ENCODE results near the gene PIP4K2A.

PIP4K2A gene

DNA sequence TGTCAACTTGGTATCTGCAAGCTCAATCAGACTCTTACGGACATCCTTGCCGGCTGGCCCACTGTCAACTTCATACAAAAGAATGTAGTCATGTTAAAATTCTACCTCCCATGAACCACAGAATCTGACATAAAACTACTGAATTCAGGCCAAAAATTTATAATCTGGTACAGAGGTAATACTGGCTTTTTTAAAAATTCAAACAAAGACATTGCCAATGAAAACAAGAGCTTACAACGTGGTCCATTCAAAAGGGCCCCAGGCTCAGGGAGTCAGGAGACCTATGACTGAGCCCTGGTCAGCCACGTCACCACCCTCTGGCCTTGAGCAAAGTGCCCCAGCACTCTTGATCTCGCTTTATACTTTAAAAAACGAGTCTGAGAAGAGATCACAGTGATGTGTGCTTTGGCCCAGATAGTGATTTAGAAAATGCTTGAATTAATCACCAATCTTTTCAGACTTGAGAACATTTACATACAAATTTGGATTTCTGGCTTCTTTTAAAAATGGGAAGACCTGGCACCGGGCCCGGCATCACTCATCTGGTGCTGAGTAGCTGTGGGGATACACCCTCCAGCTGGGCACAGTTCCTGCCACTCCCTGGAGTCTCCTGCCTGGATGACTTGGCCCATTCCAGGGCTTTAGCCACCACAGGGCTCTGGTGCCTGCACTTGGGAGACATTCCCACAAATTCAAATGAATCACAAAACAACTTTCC, 94.1 kb downstream of the PIP4K2A start:
- DNase-seq (ENCODE audit: low spot score), result no peak

DNA sequence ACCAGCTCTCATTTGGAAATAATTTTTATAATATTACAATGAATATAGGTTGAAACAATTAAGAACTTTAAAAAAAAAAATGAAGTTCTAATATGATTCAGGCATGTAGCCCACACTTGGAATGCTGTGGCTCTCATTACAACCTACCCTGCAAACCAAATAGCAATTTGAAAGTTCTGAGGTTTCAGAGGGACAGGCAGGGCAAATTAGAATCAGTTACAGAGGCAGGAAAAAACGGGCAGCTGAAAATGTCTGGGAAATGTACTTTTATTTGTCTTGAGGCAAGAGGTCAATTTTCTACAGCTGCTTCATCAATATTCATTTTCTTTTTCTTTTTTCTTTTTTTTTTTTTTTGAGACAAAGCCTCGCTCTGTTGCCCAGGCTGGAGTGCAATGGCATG, 95.3 kb downstream of the PIP4K2A start:
- DNase-seq (ENCODE audit: low spot score), result no peak

DNA sequence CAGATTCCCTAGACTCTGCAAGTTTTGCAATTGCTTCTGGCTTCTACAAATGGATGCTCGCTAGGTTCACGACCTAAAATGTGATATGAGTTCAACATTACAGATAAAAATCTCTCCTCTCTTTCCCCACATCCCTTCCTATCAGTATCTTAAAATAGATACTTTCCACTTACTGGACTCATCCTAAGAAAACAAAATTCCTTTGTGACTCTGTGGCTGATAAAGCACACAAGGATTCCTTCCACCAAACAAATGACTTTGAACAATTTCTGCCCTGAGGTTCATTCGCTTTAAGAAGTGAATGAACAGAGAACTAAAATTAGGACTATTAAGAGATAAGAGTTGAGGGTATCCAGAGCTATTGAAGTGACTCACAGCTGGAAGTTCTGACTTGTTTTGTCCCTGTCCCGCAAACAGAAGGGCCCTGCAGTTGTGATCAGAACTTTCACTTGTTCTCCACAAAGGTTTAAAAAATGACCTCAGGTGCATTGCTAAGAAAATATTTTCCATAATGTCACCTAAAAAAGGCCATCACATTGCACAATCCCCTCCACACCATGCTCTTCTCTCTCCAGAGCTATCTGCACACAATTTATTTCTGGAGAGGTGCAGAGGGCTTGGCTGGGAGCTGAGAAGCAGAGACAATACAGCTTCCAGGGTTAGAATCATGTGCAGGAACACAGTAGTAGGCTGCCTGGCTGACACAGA, 96.1 kb downstream of the PIP4K2A start:
- no peak for DNase-seq (ENCODE audit: low spot score)

- DNase-seq (ENCODE audit: low spot score), result no peak
Measured at GRCh38 chr10:22617516-22617915, 96.9 kb downstream of the PIP4K2A start.

GRCh38 chr10:22617051-22617450, 97.3 kb downstream of the PIP4K2A start:
- no peak for DNase-seq (ENCODE audit: low spot score)

GRCh38 chr10:22615819-22616499, 98.4 kb downstream of the PIP4K2A start:
- peak; percentile 38 for DNase-seq (ENCODE audit: low spot score)

DNA sequence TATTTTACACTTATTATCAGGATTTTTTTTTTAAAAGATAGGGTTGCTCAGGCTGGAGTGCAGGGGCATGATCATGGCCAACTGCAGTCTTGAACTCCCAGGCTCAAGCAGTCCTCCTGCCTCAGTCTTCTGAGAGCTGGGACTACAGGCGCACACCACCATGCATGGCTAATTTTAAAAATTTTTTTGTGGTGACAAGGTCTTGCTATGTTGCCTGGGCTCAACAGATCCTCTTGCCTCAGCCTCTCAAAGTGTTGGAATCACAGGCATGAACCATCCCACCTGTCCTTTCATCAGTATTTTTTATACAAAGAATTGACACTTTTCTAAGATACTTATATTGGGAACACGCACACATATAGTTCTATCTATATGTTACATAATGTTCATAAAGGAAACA, 99.3 kb downstream of the PIP4K2A start:
- no peak for DNase-seq (ENCODE audit: low spot score)

DNA sequence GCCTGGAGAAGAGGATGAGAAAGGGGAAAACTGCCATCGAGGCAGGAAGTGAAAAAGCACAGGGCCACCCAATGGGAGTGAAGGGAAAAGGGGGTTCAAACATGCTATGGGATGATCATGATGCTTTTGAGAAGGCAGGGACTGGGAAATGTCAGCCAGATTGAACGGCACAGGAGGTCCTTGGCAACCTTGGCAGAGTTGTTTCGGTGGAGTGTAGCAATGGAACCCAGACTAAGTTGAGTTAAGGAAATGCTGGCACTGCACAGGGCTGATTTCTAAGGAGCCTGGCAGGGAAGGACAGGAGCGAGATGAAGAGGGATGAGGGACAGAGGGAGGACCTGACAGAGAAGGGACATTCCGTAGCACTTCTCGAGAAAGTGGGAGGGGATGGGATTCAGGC, 101.4 kb downstream of the PIP4K2A start:
- no peak for DNase-seq (ENCODE audit: low spot score)

- peak; percentile 35 for DNase-seq (ENCODE audit: low spot score)
Measured at GRCh38 chr10:22612318-22612717, 102.1 kb downstream of the PIP4K2A start.

GRCh38 chr10:22611425-22612115, 102.8 kb downstream of the PIP4K2A start:
- peak; percentile 86 for DNase-seq (ENCODE audit: low spot score)

DNA sequence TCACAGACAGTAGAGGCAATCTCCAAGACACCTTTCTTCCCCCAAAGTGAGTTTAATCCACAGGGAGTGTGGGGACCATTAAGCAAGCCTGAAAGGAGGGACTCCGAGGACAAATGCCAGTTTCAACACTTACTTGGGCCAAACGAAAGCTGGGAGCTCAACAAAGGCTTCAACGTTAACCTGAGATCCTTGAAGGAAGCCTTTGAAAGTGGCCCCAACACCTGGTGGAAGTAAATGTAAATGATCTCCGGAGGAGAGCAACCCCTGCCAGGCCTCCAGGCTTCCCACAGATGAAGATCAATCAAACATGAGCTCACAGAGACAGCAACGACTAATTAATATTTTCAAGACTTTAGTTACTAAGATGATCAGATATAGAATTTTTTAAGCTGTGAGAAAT, 103.8 kb downstream of the PIP4K2A start:
- DNase-seq (ENCODE audit: low spot score), result no peak

DNA sequence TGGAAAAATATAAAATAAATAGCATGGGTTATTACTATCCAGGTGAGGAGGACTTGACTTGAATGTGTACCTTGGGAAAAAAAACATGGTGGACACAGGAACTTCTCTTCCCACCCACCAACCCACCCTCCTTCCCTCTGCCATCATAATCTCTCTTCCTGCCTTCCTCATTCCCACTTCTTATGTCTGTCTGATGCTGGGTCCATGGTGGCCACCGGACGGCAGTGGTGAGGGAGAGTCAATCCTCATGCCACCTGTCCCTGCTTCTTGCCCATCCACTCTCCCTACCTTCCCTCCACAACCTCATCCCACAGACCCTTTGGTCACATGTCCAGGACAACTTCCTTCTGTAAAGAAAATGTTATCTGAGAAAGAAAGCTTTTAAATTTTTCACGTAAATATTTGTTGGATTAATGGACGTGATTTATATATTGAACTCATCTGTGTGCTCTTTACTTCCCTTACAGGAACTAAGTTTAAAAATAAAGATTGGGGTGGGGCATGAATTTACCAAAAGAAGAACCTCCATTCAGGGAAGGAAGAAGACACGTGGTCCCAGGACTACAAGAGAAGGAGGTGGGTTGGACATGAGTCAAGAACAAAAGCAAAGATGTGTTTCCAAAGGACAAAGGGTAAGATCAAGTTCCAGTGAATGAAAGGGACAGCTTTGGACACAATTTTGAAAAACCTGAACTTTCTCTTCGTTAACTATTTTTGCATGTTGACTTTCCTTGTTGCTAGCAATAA, 104.5 kb downstream of the PIP4K2A start:
- no peak for DNase-seq (ENCODE audit: low spot score)

DNA sequence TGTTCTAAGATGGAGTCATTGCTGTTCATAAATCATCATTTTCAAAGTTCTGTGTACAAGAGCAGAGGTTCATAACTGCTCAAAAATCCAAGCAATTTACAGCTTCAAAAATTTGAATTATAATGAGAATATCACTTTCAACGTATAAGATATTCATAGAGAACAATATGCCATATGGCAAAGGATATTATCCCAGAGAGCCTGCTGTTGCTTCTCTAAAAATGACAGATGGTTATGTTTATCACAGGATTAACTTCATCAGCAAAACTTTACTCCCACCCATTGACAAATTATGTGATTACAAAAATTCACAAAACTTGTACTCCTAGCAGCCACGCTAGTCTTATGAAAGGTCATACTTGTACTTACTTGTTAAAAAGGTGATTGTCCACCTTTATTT, 105.1 kb downstream of the PIP4K2A start:
- DNase-seq (ENCODE audit: low spot score), result no peak

DNA sequence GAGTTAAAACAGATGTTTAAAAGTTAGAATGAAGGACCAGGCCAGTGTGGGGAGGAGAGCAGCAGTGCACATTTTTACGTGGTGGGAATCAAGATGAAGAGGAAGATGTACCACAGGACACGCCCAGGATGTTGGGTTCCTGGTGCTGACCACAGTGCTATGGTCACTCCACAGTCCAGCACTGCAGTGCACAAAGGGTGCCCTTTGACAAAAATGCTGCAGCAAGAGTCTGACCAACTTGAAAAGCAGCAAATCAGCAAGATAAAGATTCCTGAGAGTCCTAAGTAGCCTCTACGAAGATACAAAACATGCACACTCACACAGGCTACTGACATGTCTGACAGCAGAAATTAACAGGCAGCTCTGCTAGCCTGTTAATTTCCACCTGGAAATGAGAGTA, 107.1 kb downstream of the PIP4K2A start:
- no peak for DNase-seq (ENCODE audit: low spot score)

DNA sequence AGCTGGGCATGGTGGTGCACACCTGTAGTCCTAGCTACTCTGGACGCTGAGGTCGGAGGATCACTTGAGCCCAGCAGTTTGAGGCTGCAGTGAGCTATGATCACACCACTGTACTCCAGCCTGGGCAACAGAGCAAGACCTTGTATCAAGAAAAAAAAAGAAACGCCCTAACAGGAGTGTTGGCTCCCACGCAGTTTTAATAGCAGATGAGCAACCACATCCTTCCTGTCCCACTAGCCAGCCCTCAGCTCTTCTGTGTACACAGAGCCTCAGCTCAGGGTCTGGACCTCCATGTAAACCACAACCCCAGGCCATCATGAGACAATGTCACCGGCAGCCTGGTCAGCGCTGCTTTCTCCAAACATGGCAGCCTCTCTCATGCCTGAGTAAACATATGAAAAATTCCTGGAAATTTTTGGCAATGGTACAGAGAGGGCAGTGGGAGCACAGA, 108.2 kb downstream of the PIP4K2A start:
- DNase-seq (ENCODE audit: low spot score), result peak; percentile 61

DNA sequence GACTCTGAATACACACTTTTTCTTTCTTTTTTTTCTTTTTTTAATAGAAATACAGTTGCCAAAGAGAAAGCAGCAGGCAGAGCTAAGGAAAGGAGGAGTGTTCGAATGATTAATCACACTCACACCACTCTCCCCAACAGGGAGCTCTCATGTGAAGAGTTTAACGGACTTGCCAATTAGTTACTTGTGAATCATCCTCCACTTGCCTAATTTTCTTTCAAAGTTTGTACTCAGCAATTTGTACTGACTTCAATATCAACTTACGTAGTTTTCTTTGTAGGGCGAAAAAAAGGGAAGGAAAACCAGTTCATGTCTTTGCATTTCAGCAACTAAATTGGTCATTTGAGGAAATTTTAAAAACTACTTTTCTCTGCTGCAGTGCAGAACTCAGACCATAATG, 109.2 kb downstream of the PIP4K2A start:
- peak; percentile 22 for DNase-seq (ENCODE audit: low spot score)

DNA sequence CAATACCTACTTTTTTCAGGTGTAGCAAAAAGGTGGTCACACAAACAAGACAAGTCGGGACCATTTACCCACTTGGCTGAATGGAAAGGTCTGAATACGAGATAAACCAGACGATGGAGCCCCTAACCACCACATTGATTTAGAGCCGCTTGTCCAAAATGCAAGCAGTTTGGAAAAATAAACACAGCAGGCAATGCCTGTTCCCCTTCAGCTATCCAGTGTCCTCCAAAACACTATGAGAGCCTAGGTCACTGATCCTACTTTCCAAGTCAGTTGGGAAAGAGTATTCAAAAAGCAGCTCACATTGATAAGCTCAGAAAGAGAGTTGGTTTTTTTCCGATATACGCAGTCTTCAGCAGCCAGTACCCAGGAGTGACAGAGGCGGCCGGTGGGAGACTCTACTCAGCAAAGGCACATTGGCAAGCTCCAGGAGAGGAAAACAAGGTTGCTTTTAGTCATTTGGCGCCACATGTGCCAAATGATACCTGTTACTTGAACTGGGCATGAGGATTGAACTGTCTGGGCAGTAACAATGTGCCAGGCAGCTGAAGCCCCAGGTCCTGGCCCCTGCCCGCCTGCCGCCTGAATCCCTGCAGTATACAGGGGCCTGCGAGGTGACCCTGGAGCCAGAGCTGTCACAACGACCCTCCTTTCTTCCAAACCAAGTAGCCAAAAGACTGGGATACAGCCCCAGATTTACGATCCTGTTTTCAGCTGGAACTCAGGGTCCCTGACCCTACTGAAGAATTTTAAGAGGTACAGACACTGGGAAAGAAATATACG, 109.8 kb downstream of the PIP4K2A start:
- DNase-seq (ENCODE audit: low spot score), result no peak

DNA sequence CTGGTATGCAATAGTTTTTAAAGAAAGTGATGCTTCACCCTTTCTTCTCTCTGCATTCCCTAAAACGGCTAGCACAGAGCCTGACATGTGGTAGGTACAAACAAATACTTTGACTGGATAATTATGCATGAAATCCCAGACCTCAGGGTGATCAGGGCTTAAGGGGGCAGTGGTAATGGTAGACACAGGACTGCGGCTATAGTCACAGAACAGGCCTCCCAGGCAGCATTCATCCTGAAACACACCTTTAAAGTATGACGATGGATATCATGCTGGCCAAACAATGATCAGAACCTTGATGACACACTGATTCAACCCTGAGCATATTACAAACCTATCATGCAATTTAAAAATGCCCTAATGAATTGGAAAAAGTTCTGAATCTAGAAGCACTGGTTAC, 110.8 kb downstream of the PIP4K2A start:
- DNase-seq (ENCODE audit: low spot score), result no peak

DNA sequence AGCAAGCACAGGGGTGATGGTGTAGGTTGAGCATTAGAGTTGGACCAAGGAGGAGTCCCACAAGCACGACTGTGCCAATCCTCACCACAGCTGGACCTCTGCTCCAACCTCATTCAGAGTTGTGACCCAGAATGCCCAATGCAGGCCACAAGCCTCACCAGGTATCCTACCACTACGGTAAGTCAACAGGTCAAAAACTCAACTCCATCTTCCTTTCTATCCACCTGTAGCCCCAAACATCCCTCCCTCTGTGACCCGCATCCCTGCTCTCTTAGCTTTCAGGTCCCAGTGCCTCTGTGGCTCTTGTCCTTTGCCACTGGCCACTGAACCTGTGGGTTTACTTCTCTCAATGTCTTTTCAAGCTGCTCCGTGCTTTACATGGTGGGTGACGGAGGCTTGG, 112.8 kb downstream of the PIP4K2A start:
- no peak for DNase-seq (ENCODE audit: low spot score)

DNA sequence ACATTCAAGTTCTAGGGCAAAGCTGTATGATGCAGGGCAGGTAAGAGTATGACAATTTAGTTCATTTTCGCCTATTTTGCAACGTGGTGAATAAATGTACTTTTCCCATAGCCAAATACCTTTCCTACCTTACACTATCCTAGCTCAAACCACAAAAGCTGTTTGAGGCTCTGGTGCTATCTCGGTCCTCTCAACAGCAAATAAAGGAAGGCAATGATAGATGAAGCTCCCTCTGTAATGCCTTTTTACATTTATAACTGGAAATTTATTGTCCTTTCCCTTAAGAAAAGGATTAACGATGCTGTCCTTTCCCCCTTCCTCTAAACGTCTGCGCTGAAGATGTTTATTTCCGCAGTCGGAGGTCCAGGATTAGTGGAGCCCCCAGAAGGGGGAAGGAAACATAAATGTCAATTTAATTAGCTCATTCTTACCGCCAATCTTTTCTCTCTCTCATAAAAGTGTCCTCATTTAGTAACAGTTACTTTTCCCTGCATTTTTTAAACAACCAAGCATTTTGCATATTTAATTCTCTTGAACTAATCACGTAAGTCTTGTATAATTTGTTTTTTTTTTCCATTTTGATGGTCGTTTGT, 114.6 kb downstream of the PIP4K2A start:
- DNase-seq (ENCODE audit: low spot score), result no peak
